Hepatocyte (in vitro differentiated cells): ENCODE results near the gene KMT2E. TPM values are rescaled to one million over a fixed set of nuclear protein-coding genes. Genes with fewer than 3 reads are reported as not detected.

ENCODE experiments used
- DNase-seq: peaks from one replicate; pipeline ENCODE4 v3.0.0-alpha.2; 2016; ENCODE audit warnings: low spot score
- H2AFZ ChIP-seq: fragments of 200-600 bp; sonication (generic); 2 replicates; pipeline ENCODE4 v1.6.0; 2016; ENCODE audit warnings: antibody characterized with exemption, mild to moderate bottlenecking
- H3K27ac ChIP-seq: fragments of 200-600 bp; sonication (generic); 2 replicates; pipeline ENCODE4 v1.5.1; 2016; ENCODE audit warnings: mild to moderate bottlenecking
- H3K27me3 ChIP-seq: fragments of 200-600 bp; sonication (generic); 2 replicates; pipeline ENCODE4 v1.6.1; 2016
- H3K36me3 ChIP-seq: fragments of 200-600 bp; sonication (generic); replicated peaks from 2 replicates; pipeline ENCODE4 v1.5.1; 2016; ENCODE audit warnings: low read depth; ENCODE audit not compliant: insufficient read depth
- H3K4me1 ChIP-seq: fragments of 200-600 bp; sonication (generic); 2 replicates; pipeline ENCODE4 v1.5.1; 2016; ENCODE audit warnings: mild to moderate bottlenecking, moderate library complexity; ENCODE audit not compliant: insufficient read depth
- H3K4me2 ChIP-seq: fragments of 200-600 bp; sonication (generic); 2 replicates; pipeline ENCODE4 v1.6.0; 2016
- H3K4me3 ChIP-seq: fragments of 200-600 bp; sonication (generic); 2 replicates; pipeline ENCODE4 v1.5.1; 2016; ENCODE audit warnings: mild to moderate bottlenecking
- H3K79me2 ChIP-seq: fragments of 200-600 bp; sonication (generic); 2 replicates; pipeline ENCODE4 v1.6.0; 2017; ENCODE audit warnings: mild to moderate bottlenecking
- H3K9me2 ChIP-seq: fragments of 200-600 bp; sonication (generic); replicated peaks from 2 replicates; pipeline ENCODE4 v1.6.0; 2017; ENCODE audit warnings: mild to moderate bottlenecking; ENCODE audit not compliant: insufficient read depth
- H3K9me3 ChIP-seq: fragments of 200-600 bp; sonication (generic); 2 replicates; pipeline ENCODE4 v1.5.1; 2016; ENCODE audit warnings: low read depth, mild to moderate bottlenecking
- H4K20me1 ChIP-seq: fragments of 200-600 bp; sonication (generic); 2 replicates; pipeline ENCODE4 v1.6.0; 2016; ENCODE audit warnings: mild to moderate bottlenecking; ENCODE audit not compliant: insufficient read depth, poor library complexity, severe bottlenecking
- CTCF ChIP-seq: fragments of 200-600 bp; sonication (generic); IDR thresholded peaks from 2 replicates; pipeline ENCODE4 v1.5.1; 2016; ENCODE audit warnings: antibody characterized with exemption, mild to moderate bottlenecking; ENCODE audit not compliant: poor library complexity
- EZH2 ChIP-seq: fragments of 200-600 bp; sonication (generic); IDR thresholded peaks from 2 replicates; pipeline ENCODE4 v1.6.1; 2016; ENCODE audit warnings: antibody characterized with exemption, mild to moderate bottlenecking, borderline replicate concordance
- EZH2phosphoT487 ChIP-seq: fragments of 200-600 bp; sonication (generic); IDR thresholded peaks from one replicate; pipeline ENCODE4 v1.6.1; 2018; ENCODE audit warnings: antibody characterized with exemption, mild to moderate bottlenecking, low read depth, moderate library complexity; ENCODE audit not compliant: unreplicated experiment, severe bottlenecking
- WGBS: methylation state at CpG from one replicate; pipeline ENCODE4 v1.1.6; 2016; ENCODE audit warnings: low lambda C conversion rate; ENCODE audit errors: missing lambda C conversion rate; 5-methylcytosine and 5-hydroxymethylcytosine counted together
- polyA plus RNA-seq: library from polyadenylated mRNA; unstranded; fragments of >200 nt; fragmentation: Nextera tagmentation; extraction: Ambion mirVana; gene quantifications from 2 replicates; pipeline ENCODE4 v1.2.1, GENCODE V29; 2016
- total RNA-seq: library from RNA; depleted of rRNA; stranded (reverse); fragments of >200 nt; gene quantifications from 2 replicates; pipeline ENCODE4 v1.2.3, GENCODE V29; 2014

KMT2E gene
- total and polyA plus RNA-seq, 2 experiments from 2014 or later, result 69.7 to 70.8 TPM

DNA sequence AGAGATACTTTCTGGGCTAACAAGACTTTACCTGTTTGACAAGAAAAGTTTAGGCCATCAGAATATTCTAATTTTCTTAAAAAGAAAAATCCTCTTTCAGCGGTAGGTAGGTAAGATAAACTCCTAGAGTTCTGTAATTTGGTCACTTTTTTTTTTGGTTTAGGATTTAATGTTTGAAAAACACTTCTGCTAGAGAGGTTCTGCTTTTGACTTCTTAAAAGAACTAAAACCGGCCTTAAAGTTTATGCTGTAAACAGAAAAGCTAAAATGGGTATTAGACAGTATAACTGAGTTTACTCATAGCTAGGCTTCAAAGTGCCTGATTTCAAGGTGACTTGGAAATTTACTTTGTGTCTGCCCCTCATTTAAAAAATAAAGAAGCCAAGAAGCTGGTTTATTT is 21.7 kb upstream of the KMT2E start:
- WGBS, result 94% methylated on average over 2 of the region's 2 CpGs
- TF ChIP-seq EZH2 (no peak), CTCF (no peak), EZH2phosphoT487 (no peak)
- Histone ChIP-seq H3K4me3 (no peak overlapping the region), H3K27ac (peak overlapping the region; percentile 21), H3K79me2 (no peaks in the 10 kb centered on the region), H3K36me3 (no peaks in the 10 kb centered on the region), H3K4me1 (peaks cover 31% of the 10 kb centered on the region), H3K4me2 (no peak overlapping the region), H3K27me3 (no peaks in the 10 kb centered on the region), H4K20me1 (peaks cover 2% of the 10 kb centered on the region), H3K9me3 (no peaks in the 10 kb centered on the region), H2AFZ (no peak overlapping the region), H3K9me2 (no peaks in the 10 kb centered on the region)
- no peak for DNase-seq

GRCh38 chr7:104993217-104993862 is 20.7 kb upstream of the KMT2E start:
- Histone ChIP-seq H2AFZ (no peak overlapping the region), H3K27me3 (no peaks in the 10 kb centered on the region), H3K36me3 (no peaks in the 10 kb centered on the region), H3K79me2 (no peaks in the 10 kb centered on the region), H3K27ac (no peak overlapping the region), H4K20me1 (no peaks in the 10 kb centered on the region), H3K9me3 (no peaks in the 10 kb centered on the region), H3K4me3 (no peak overlapping the region), H3K4me1 (peaks cover 26% of the 10 kb centered on the region), H3K4me2 (no peak overlapping the region), H3K9me2 (no peaks in the 10 kb centered on the region)
- TF ChIP-seq EZH2phosphoT487 (no peak), EZH2 (no peak), CTCF (no peak)
- WGBS, result 83% methylated on average over 2 of the region's 2 CpGs
- DNase-seq, result no peak

DNA sequence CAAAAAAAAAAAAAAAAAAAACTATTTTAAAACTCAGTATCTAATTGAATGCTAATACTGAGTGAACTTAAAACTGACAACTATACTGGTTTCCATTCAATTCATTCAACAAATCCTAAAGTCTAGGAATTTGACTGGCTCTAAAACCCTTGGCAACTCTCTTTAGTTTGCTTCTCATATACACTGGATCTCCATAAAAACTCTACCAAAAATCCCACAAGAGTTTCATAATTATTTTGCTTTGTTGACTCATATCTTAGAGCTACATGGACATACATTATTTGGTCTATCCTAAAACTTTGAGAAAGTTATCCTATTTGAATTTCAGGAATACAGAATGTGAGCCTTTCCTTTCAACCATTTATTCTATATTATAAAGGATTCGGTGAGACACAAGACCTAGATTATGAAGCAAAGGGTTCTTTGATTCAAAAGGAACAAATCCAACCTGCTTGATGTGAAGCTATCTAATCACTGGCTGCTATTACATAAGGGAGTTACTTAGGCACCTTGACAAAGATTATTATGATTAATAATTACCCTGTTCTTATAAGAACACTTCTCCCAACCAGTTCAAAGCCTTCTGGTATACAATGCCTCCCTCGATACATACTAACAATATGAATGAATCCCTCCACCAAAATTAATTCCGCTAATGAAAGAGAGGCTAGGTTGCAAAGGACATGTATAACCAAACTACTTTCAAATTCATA is 15.8 kb upstream of the KMT2E start:
- H2AFZ ChIP-seq, result no peak overlapping the region
- H3K79me2 ChIP-seq, result no peaks in the 10 kb centered on the region
- H3K9me3 ChIP-seq, result no peaks in the 10 kb centered on the region
- H3K36me3 ChIP-seq, result no peaks in the 10 kb centered on the region
- WGBS, result 82% methylated on average over 3 of the region's 3 CpGs
- H3K4me2 ChIP-seq, result peak overlapping the region; percentile 25
- H3K4me3 ChIP-seq, result no peak overlapping the region
- H3K4me1 ChIP-seq, result peaks cover 24% of the 10 kb centered on the region
- no peaks in the 10 kb centered on the region for H3K27me3 ChIP-seq
- DNase-seq, result no peak
- no peak for TF ChIP-seq EZH2
- no peak for TF ChIP-seq CTCF
- no peak for TF ChIP-seq EZH2phosphoT487
- no peaks in the 10 kb centered on the region for H3K9me2 ChIP-seq
- H3K27ac ChIP-seq, result peak overlapping the region; percentile 29
- no peaks in the 10 kb centered on the region for H4K20me1 ChIP-seq
